ENCODE data around the gene KNSTRN. TPM values are rescaled to one million over a fixed set of nuclear protein-coding genes. Genes with fewer than 3 reads are reported as not detected.
A peak's percentile ranks its signal among the peaks of the same experiment; 100 is the strongest.

Gene KNSTRN
- total RNA-seq, result 44.4 TPM
- polyA plus RNA-seq, result 12.5 TPM
- long read RNA-seq, donor 1, partial matches to known transcripts, result 0 of 2 reads
- long read RNA-seq, donor 1, other reads (novel, unspliced or antisense), result 0 of 2 reads
- long read RNA-seq, donor 2, result 0 reads
- long read RNA-seq, donor 3, transcript KNSTRN-201 (9 exons, 1,714 nt), result major isoform, 22 of 27 reads
- long read RNA-seq, donor 3, partial matches to known transcripts, result 0 of 27 reads
- long read RNA-seq, donor 3, other reads (novel, unspliced or antisense), result 0 of 27 reads
- long read RNA-seq, donor 4, transcript KNSTRN-201 (9 exons, 1,714 nt), result major isoform, 12 of 14 reads
- long read RNA-seq, donor 4, partial matches to known transcripts, result 0 of 14 reads
- long read RNA-seq, donor 4, other reads (novel, unspliced or antisense), result 0 of 14 reads
- long read RNA-seq, donor 5, transcript KNSTRN-201 (9 exons, 1,714 nt), result major isoform, 24 of 33 reads
- long read RNA-seq, donor 5, partial matches to known transcripts, result 7 of 33 reads
- long read RNA-seq, donor 5, other reads (novel, unspliced or antisense), result 0 of 33 reads
- long read RNA-seq, donor 6, transcript KNSTRN-201 (9 exons, 1,714 nt), result major isoform, 19 of 19 reads
- long read RNA-seq, donor 6, partial matches to known transcripts, result 0 of 19 reads
- long read RNA-seq, donor 6, other reads (novel, unspliced or antisense), result 0 of 19 reads
- long read RNA-seq, donor 7, transcript KNSTRN-201 (9 exons, 1,714 nt), result major isoform, 32 of 40 reads
- long read RNA-seq, donor 7, partial matches to known transcripts, result 7 of 40 reads
- long read RNA-seq, donor 7, other reads (novel, unspliced or antisense), result 0 of 40 reads
- long read RNA-seq, donor 8, transcript KNSTRN-201 (9 exons, 1,714 nt), result major isoform, 7 of 8 reads
- long read RNA-seq, donor 8, partial matches to known transcripts, result 0 of 8 reads
- long read RNA-seq, donor 8, other reads (novel, unspliced or antisense), result 0 of 8 reads
- long read RNA-seq, donor 9, transcript KNSTRN-201 (9 exons, 1,714 nt), result major isoform, 11 of 13 reads
- long read RNA-seq, donor 9, partial matches to known transcripts, result 0 of 13 reads
- long read RNA-seq, donor 9, other reads (novel, unspliced or antisense), result 0 of 13 reads
- long read RNA-seq, donor 10, transcript KNSTRN-201 (9 exons, 1,714 nt), result major isoform, 17 of 17 reads
- long read RNA-seq, donor 10, partial matches to known transcripts, result 0 of 17 reads
- long read RNA-seq, donor 10, other reads (novel, unspliced or antisense), result 0 of 17 reads

GRCh38 chr15:40382580-40383456 lies at the start of gene KNSTRN:
Gene KNSTRN, plus strand, starts transcription at chr15:40382721. Its CDS starts 115 bp downstream, at chr15:40382836.
- Histone ChIP-seq H3K36me3 (ENCODE audit: control insufficient read depth in 2 of 2, insufficient read depth in 2 of 2, low read length in 1 of 2) (peaks cover 14 to 28% of the 10 kb centered on the region in 2 donors), H3K27me3 (ENCODE audit: control insufficient read depth in 2 of 2, insufficient read depth in 1 of 2, low read length in 1 of 2) (no peaks in the 10 kb centered on the region), H3K4me1 (ENCODE audit: control insufficient read depth in 2 of 2, insufficient read depth in 2 of 2, low read length in 2 of 2) (peaks cover 11 to 17% of the 10 kb centered on the region in 2 donors), H3K27ac (ENCODE audit: low read depth in 1 of 2, low read length in 1 of 2) (peak within 1 kb of the TSS in 1 of 2 donors; percentile 36), H3K9me3 (ENCODE audit: control insufficient read depth in 2 of 2, insufficient read depth in 1 of 2, low read length in 1 of 2) (no peaks in the 10 kb centered on the region), H3K4me3 (ENCODE audit: low read length in 2 of 2) (peak within 1 kb of the TSS; percentile 84 to 98)
- WGBS, result 8% methylated on average over 57 of the region's 57 CpGs
- peak; percentile 81 to 97 (median 91) for DNase-seq (ENCODE audit: low read depth in 6 of 9, low spot score in 9 of 9)

GRCh38 chr15:40333922-40334492 lies 48.5 kb upstream of the KNSTRN start:
- peaks cover 0 to 2% of the 10 kb centered on the region in 2 donors for H3K9me3 ChIP-seq (ENCODE audit: control insufficient read depth in 2 of 2, insufficient read depth in 1 of 2, low read length in 1 of 2)
- peak in 3 of 9 donors; percentile 47 to 76 (median 52) for DNase-seq (ENCODE audit: low read depth in 6 of 9, low spot score in 9 of 9)
- H3K27me3 ChIP-seq (ENCODE audit: control insufficient read depth in 2 of 2, insufficient read depth in 1 of 2, low read length in 1 of 2), result no peaks in the 10 kb centered on the region
- H3K4me1 ChIP-seq (ENCODE audit: control insufficient read depth in 2 of 2, insufficient read depth in 2 of 2, low read length in 2 of 2), result peaks cover 20 to 77% of the 10 kb centered on the region in 2 donors
- no peak overlapping the region for H3K4me3 ChIP-seq (ENCODE audit: low read length in 2 of 2)
- WGBS, result 15% methylated on average over 12 of the region's 12 CpGs
- peak overlapping the region; percentile 46 to 69 for H3K27ac ChIP-seq (ENCODE audit: low read depth in 1 of 2, low read length in 1 of 2)
- H3K36me3 ChIP-seq (ENCODE audit: control insufficient read depth in 2 of 2, insufficient read depth in 2 of 2, low read length in 1 of 2), result no peaks in the 10 kb centered on the region

- Histone ChIP-seq H3K4me3 (ENCODE audit: low read length in 2 of 2) (no peak overlapping the region), H3K27ac (ENCODE audit: low read depth in 1 of 2, low read length in 1 of 2) (peak overlapping the region; percentile 39 to 69), H3K36me3 (ENCODE audit: control insufficient read depth in 2 of 2, insufficient read depth in 2 of 2, low read length in 1 of 2) (no peaks in the 10 kb centered on the region), H3K4me1 (ENCODE audit: control insufficient read depth in 2 of 2, insufficient read depth in 2 of 2, low read length in 2 of 2) (peaks cover 20 to 74% of the 10 kb centered on the region in 2 donors), H3K27me3 (ENCODE audit: control insufficient read depth in 2 of 2, insufficient read depth in 1 of 2, low read length in 1 of 2) (no peaks in the 10 kb centered on the region), H3K9me3 (ENCODE audit: control insufficient read depth in 2 of 2, insufficient read depth in 1 of 2, low read length in 1 of 2) (peaks cover 0 to 2% of the 10 kb centered on the region in 2 donors)
- DNase-seq (ENCODE audit: low read depth in 6 of 9, low spot score in 9 of 9), result no peak
- 85% methylated on average over 3 of the region's 3 CpGs for WGBS
These were observed 48.0 kb upstream of the KNSTRN start for GRCh38 chr15:40334541-40334940.

- Histone ChIP-seq H3K4me1 (ENCODE audit: control insufficient read depth in 2 of 2, insufficient read depth in 2 of 2, low read length in 2 of 2) (peaks cover 20 to 69% of the 10 kb centered on the region in 2 donors), H3K36me3 (ENCODE audit: control insufficient read depth in 2 of 2, insufficient read depth in 2 of 2, low read length in 1 of 2) (no peaks in the 10 kb centered on the region), H3K27ac (ENCODE audit: low read depth in 1 of 2, low read length in 1 of 2) (peak overlapping the region in 1 of 2 donors; percentile 69), H3K9me3 (ENCODE audit: control insufficient read depth in 2 of 2, insufficient read depth in 1 of 2, low read length in 1 of 2) (peaks cover 0 to 2% of the 10 kb centered on the region in 2 donors), H3K4me3 (ENCODE audit: low read length in 2 of 2) (no peak overlapping the region), H3K27me3 (ENCODE audit: control insufficient read depth in 2 of 2, insufficient read depth in 1 of 2, low read length in 1 of 2) (no peaks in the 10 kb centered on the region)
- no peak for DNase-seq (ENCODE audit: low read depth in 6 of 9, low spot score in 9 of 9)
- 95% methylated on average over 26 of the region's 26 CpGs for WGBS
These were observed 47.4 kb upstream of the KNSTRN start for GRCh38 chr15:40334941-40335795.

GRCh38 chr15:40335938-40336743 lies 46.4 kb upstream of the KNSTRN start:
- WGBS, result 84% methylated on average over 13 of the region's 13 CpGs
- Histone ChIP-seq H3K36me3 (ENCODE audit: control insufficient read depth in 2 of 2, insufficient read depth in 2 of 2, low read length in 1 of 2) (no peaks in the 10 kb centered on the region), H3K4me3 (ENCODE audit: low read length in 2 of 2) (no peak overlapping the region), H3K9me3 (ENCODE audit: control insufficient read depth in 2 of 2, insufficient read depth in 1 of 2, low read length in 1 of 2) (peaks cover 0 to 2% of the 10 kb centered on the region in 2 donors), H3K4me1 (ENCODE audit: control insufficient read depth in 2 of 2, insufficient read depth in 2 of 2, low read length in 2 of 2) (peaks cover 20 to 65% of the 10 kb centered on the region in 2 donors), H3K27me3 (ENCODE audit: control insufficient read depth in 2 of 2, insufficient read depth in 1 of 2, low read length in 1 of 2) (no peaks in the 10 kb centered on the region), H3K27ac (ENCODE audit: low read depth in 1 of 2, low read length in 1 of 2) (no peak overlapping the region)
- no peak for DNase-seq (ENCODE audit: low read depth in 6 of 9, low spot score in 9 of 9)

- Histone ChIP-seq H3K9me3 (ENCODE audit: control insufficient read depth in 2 of 2, insufficient read depth in 1 of 2, low read length in 1 of 2) (peaks cover 0 to 2% of the 10 kb centered on the region in 2 donors), H3K4me3 (ENCODE audit: low read length in 2 of 2) (no peak overlapping the region), H3K27ac (ENCODE audit: low read depth in 1 of 2, low read length in 1 of 2) (no peak overlapping the region), H3K27me3 (ENCODE audit: control insufficient read depth in 2 of 2, insufficient read depth in 1 of 2, low read length in 1 of 2) (no peaks in the 10 kb centered on the region), H3K4me1 (ENCODE audit: control insufficient read depth in 2 of 2, insufficient read depth in 2 of 2, low read length in 2 of 2) (peaks cover 20 to 62% of the 10 kb centered on the region in 2 donors), H3K36me3 (ENCODE audit: control insufficient read depth in 2 of 2, insufficient read depth in 2 of 2, low read length in 1 of 2) (no peaks in the 10 kb centered on the region)
- WGBS, result 28% methylated on average over 5 of the region's 5 CpGs
- no peak for DNase-seq (ENCODE audit: low read depth in 6 of 9, low spot score in 9 of 9)
These were observed 45.8 kb upstream of the KNSTRN start for GRCh38 chr15:40336744-40337122.

- DNase-seq (ENCODE audit: low read depth in 6 of 9, low spot score in 9 of 9), result no peak
These were observed 44.9 kb upstream of the KNSTRN start for GRCh38 chr15:40337597-40337996.

More at GRCh38 chr15:40337597-40337996, 44.9 kb upstream of the KNSTRN start:
- Histone ChIP-seq H3K36me3 (ENCODE audit: control insufficient read depth in 2 of 2, insufficient read depth in 2 of 2, low read length in 1 of 2) (no peaks in the 10 kb centered on the region), H3K4me1 (ENCODE audit: control insufficient read depth in 2 of 2, insufficient read depth in 2 of 2, low read length in 2 of 2) (peaks cover 20 to 54% of the 10 kb centered on the region in 2 donors), H3K4me3 (ENCODE audit: low read length in 2 of 2) (no peak overlapping the region), H3K27me3 (ENCODE audit: control insufficient read depth in 2 of 2, insufficient read depth in 1 of 2, low read length in 1 of 2) (no peaks in the 10 kb centered on the region), H3K27ac (ENCODE audit: low read depth in 1 of 2, low read length in 1 of 2) (no peak overlapping the region), H3K9me3 (ENCODE audit: control insufficient read depth in 2 of 2, insufficient read depth in 1 of 2, low read length in 1 of 2) (peaks cover 0 to 2% of the 10 kb centered on the region in 2 donors)
- WGBS, result 84% methylated on average over 19 of the region's 19 CpGs
